SIG-M5 treated with dmso at 0.1 percent for 504 hours (cell line): ENCODE measurements around the gene SGCA.

ENCODE experiments used
- DNase-seq: peaks from one replicate; lab custom pipeline; 2025; ENCODE audit not compliant: unreplicated experiment; lab: John Stamatoyannopoulos, UW

Gene SGCA

GRCh38 chr17:50221266-50221863, 55.6 kb downstream of the SGCA start:
- peak; percentile 92 for DNase-seq

GRCh38 chr17:50221864-50222545, 56.2 kb downstream of the SGCA start:
- DNase-seq, result peak; percentile 86

GRCh38 chr17:50222922-50223321, 57.1 kb downstream of the SGCA start:
- no peak for DNase-seq
